ENCODE data around the gene RNF130.

- TF ChIP-seq CTCF (IDR thresholded peaks at IDR 0.05; ENCODE audit: poor library complexity, severe bottlenecking) (no peak), EP300 (conservative IDR thresholded peaks at IDR 0.05; ENCODE audit: poor library complexity, severe bottlenecking) (no peak), EZH2 (IDR thresholded peaks at IDR 0.05; ENCODE audit: borderline replicate concordance, insufficient read depth, low read length, poor library complexity, severe bottlenecking) (no peak), RAD21 (conservative IDR thresholded peaks at IDR 0.05) (no peak)
- TF ChIP-seq, protein P1, sequence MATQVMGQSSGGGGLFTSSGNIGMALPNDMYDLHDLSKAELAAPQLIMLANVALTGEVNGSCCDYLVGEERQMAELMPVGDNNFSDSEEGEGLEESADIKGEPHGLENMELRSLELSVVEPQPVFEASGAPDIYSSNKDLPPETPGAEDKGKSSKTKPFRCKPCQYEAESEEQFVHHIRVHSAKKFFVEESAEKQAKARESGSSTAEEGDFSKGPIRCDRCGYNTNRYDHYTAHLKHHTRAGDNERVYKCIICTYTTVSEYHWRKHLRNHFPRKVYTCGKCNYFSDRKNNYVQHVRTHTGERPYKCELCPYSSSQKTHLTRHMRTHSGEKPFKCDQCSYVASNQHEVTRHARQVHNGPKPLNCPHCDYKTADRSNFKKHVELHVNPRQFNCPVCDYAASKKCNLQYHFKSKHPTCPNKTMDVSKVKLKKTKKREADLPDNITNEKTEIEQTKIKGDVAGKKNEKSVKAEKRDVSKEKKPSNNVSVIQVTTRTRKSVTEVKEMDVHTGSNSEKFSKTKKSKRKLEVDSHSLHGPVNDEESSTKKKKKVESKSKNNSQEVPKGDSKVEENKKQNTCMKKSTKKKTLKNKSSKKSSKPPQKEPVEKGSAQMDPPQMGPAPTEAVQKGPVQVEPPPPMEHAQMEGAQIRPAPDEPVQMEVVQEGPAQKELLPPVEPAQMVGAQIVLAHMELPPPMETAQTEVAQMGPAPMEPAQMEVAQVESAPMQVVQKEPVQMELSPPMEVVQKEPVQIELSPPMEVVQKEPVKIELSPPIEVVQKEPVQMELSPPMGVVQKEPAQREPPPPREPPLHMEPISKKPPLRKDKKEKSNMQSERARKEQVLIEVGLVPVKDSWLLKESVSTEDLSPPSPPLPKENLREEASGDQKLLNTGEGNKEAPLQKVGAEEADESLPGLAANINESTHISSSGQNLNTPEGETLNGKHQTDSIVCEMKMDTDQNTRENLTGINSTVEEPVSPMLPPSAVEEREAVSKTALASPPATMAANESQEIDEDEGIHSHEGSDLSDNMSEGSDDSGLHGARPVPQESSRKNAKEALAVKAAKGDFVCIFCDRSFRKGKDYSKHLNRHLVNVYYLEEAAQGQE (IDR thresholded peaks at IDR 0.05; ENCODE audit: borderline replicate concordance) = no peak
These were observed 57.9 kb downstream of the RNF130 start for GRCh38 chr5:180013678-180014077.

All from neural cell (in vitro differentiated cells).